ENCODE results near the gene HIVEP3. TPM values are rescaled to one million over a fixed set of nuclear protein-coding genes. Genes with fewer than 3 reads are reported as not detected.

Gene HIVEP3
- polyA plus RNA-seq, 1 of the 3 experiments (the other 2 are of a cell fraction), result 6.4 TPM

DNA sequence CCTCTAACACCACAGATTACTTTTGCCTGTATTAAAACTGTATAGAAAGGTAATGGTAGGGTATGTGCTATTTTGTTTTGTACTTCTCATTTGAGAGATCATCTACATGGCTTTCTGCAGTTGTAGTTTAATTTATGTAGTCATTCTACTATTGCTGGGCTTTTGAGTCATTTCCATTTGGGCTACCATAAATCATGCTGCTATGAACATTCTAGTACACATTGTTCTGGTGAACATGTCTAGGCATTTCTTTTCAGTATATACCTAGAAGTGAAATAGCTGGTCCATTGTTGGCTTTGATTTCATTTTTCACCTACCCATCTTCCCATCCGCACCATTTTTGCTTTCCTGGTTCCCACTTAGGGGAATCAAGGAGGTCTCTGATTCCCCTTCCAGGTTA, 453.0 kb downstream of the HIVEP3 start:
- POLR2A ChIA-PET, result no interaction called here
- Histone ChIP-seq H3K27me3 (ENCODE audit: insufficient read depth) (no peaks in the 10 kb centered on the region), H3K9me3 (no peaks in the 10 kb centered on the region), H3F3A (replicated peaks; ENCODE audit: insufficient read depth) (no peaks in the 10 kb centered on the region), H2AFZ (ENCODE audit: low read depth) (no peak overlapping the region), H3K27ac (ENCODE audit: low read depth in 2 of 2, low read length in 1 of 2) (no peak overlapping the region), H3K79me2 (ENCODE audit: insufficient read depth) (peaks cover 3% of the 10 kb centered on the region; the same call in 1 of the 2 replicates), H3K4me2 (no peak overlapping the region), H3K4me3 (ENCODE audit: low read depth in 2 of 2, low read length in 1 of 2) (no peak overlapping the region), H3K36me3 (replicated peaks in 1 of 2; ENCODE audit: control insufficient read depth in 1 of 2, insufficient read depth in 2 of 2, low read length in 1 of 2) (peaks cover 0 to 26% of the 10 kb centered on the region in 2 experiments), H3K9me2 (no peaks in the 10 kb centered on the region), H3K4me1 (ENCODE audit: control insufficient read depth in 1 of 2, insufficient read depth in 2 of 2, low read depth in 1 of 2, low read length in 1 of 2) (peaks cover 0 to 26% of the 10 kb centered on the region in 2 experiments; a peak in 1 of 4 replicates), H4K20me1 (ENCODE audit: insufficient read depth) (no peaks in the 10 kb centered on the region), H3K9ac (no peak overlapping the region)
- CTCF ChIA-PET, result interaction anchor here (1.6 to 1.8 kb wide), 2 partner anchors 10 kb away, joined by 8 to 9 read pairs; no protein-coding TSS in a partner anchor
- WGBS (ENCODE audit: low lambda C conversion rate), result 94% methylated on average over 1 of the region's 1 CpG
- no peak for DNase-seq
- TF ChIP-seq, protein P1, sequence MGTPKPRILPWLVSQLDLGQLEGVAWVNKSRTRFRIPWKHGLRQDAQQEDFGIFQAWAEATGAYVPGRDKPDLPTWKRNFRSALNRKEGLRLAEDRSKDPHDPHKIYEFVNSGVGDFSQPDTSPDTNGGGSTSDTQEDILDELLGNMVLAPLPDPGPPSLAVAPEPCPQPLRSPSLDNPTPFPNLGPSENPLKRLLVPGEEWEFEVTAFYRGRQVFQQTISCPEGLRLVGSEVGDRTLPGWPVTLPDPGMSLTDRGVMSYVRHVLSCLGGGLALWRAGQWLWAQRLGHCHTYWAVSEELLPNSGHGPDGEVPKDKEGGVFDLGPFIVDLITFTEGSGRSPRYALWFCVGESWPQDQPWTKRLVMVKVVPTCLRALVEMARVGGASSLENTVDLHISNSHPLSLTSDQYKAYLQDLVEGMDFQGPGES (IDR thresholded peaks at IDR 0.05; ENCODE audit: low read depth, low read length), result no peak
- TF ChIP-seq POLR2AphosphoS5 (IDR thresholded peaks at IDR 0.05; ENCODE audit: low read depth, low read length) (no peak), SMC3 (IDR thresholded peaks at IDR 0.05; ENCODE audit: low read depth, low read length) (no peak), NFIC (IDR thresholded peaks at IDR 0.05; ENCODE audit: borderline replicate concordance) (no peak), MEF2A (IDR thresholded peaks at IDR 0.05; ENCODE audit: borderline replicate concordance, low read depth) (no peak), TAF1 (IDR thresholded peaks at IDR 0.05; ENCODE audit: borderline replicate concordance, low read depth, low read length) (no peak), GATA2 (CRISPR knock-in tag; IDR thresholded peaks at IDR 0.05) (no peak), TEAD4 (IDR thresholded peaks at IDR 0.05; ENCODE audit: borderline replicate concordance, insufficient read depth) (no peak), RFX5 (IDR thresholded peaks at IDR 0.05; ENCODE audit: low read length) (no peak), RXRA (IDR thresholded peaks at IDR 0.05; ENCODE audit: borderline replicate concordance, low read depth) (no peak), RCOR1 (IDR thresholded peaks at IDR 0.05; ENCODE audit: low read length) (no peak), FOXM1 (IDR thresholded peaks at IDR 0.05; ENCODE audit: low read depth) (no peak), NRF1 (IDR thresholded peaks at IDR 0.05; ENCODE audit: low read depth, low read length) (no peak), FOSL2 (IDR thresholded peaks at IDR 0.05; ENCODE audit: borderline replicate concordance, low read depth) (no peak)
- TF ChIP-seq, protein P2, sequence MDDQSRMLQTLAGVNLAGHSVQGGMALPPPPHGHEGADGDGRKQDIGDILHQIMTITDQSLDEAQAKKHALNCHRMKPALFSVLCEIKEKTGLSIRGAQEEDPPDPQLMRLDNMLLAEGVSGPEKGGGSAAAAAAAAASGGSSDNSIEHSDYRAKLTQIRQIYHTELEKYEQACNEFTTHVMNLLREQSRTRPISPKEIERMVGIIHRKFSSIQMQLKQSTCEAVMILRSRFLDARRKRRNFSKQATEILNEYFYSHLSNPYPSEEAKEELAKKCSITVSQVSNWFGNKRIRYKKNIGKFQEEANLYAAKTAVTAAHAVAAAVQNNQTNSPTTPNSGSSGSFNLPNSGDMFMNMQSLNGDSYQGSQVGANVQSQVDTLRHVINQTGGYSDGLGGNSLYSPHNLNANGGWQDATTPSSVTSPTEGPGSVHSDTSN (IDR thresholded peaks at IDR 0.05), result no peak
- TF ChIP-seq, protein P3, sequence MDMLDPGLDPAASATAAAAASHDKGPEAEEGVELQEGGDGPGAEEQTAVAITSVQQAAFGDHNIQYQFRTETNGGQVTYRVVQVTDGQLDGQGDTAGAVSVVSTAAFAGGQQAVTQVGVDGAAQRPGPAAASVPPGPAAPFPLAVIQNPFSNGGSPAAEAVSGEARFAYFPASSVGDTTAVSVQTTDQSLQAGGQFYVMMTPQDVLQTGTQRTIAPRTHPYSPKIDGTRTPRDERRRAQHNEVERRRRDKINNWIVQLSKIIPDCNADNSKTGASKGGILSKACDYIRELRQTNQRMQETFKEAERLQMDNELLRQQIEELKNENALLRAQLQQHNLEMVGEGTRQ (IDR thresholded peaks at IDR 0.05; ENCODE audit: borderline replicate concordance, low read depth, low read length), result no peak
- TF ChIP-seq, protein P4, sequence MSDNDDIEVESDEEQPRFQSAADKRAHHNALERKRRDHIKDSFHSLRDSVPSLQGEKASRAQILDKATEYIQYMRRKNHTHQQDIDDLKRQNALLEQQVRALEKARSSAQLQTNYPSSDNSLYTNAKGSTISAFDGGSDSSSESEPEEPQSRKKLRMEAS (IDR thresholded peaks at IDR 0.05; ENCODE audit: low read depth), result no peak
- TF ChIP-seq, protein P5, sequence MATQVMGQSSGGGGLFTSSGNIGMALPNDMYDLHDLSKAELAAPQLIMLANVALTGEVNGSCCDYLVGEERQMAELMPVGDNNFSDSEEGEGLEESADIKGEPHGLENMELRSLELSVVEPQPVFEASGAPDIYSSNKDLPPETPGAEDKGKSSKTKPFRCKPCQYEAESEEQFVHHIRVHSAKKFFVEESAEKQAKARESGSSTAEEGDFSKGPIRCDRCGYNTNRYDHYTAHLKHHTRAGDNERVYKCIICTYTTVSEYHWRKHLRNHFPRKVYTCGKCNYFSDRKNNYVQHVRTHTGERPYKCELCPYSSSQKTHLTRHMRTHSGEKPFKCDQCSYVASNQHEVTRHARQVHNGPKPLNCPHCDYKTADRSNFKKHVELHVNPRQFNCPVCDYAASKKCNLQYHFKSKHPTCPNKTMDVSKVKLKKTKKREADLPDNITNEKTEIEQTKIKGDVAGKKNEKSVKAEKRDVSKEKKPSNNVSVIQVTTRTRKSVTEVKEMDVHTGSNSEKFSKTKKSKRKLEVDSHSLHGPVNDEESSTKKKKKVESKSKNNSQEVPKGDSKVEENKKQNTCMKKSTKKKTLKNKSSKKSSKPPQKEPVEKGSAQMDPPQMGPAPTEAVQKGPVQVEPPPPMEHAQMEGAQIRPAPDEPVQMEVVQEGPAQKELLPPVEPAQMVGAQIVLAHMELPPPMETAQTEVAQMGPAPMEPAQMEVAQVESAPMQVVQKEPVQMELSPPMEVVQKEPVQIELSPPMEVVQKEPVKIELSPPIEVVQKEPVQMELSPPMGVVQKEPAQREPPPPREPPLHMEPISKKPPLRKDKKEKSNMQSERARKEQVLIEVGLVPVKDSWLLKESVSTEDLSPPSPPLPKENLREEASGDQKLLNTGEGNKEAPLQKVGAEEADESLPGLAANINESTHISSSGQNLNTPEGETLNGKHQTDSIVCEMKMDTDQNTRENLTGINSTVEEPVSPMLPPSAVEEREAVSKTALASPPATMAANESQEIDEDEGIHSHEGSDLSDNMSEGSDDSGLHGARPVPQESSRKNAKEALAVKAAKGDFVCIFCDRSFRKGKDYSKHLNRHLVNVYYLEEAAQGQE (IDR thresholded peaks at IDR 0.05; ENCODE audit: low read depth, low read length), result no peak
- TF ChIP-seq, protein P6, sequence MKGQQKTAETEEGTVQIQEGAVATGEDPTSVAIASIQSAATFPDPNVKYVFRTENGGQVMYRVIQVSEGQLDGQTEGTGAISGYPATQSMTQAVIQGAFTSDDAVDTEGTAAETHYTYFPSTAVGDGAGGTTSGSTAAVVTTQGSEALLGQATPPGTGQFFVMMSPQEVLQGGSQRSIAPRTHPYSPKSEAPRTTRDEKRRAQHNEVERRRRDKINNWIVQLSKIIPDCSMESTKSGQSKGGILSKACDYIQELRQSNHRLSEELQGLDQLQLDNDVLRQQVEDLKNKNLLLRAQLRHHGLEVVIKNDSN (IDR thresholded peaks at IDR 0.05; ENCODE audit: borderline replicate concordance, low read depth), result no peak
